Measurements from ENCODE around the gene DCXR.

- no peak for TF ChIP-seq POLR2A (IDR thresholded peaks at IDR 0.05; ENCODE audit: low read length)
- TF ChIP-seq GATA1 (IDR thresholded peaks at IDR 0.05; ENCODE audit: low read depth, low read length): no peak
These were observed 42.7 kb downstream of the DCXR start for GRCh38 chr17:81994593-81995462.
